HG03521 (cell line): ENCODE measurements around the gene HSD17B14.
"Not testable (repeated sequence)": the region's sequence is repeated elsewhere in the genome, so short reads cannot be mapped to it uniquely, and the experiment has no call there.

Experiments
- ATAC-seq: cut with Tn5 transposase; IDR thresholded peaks from one replicate; pipeline ENCODE4 v1.9.1; 2021; ENCODE audit warnings: mild to moderate bottlenecking, moderate library complexity; ENCODE audit not compliant: unreplicated experiment

Gene HSD17B14

DNA sequence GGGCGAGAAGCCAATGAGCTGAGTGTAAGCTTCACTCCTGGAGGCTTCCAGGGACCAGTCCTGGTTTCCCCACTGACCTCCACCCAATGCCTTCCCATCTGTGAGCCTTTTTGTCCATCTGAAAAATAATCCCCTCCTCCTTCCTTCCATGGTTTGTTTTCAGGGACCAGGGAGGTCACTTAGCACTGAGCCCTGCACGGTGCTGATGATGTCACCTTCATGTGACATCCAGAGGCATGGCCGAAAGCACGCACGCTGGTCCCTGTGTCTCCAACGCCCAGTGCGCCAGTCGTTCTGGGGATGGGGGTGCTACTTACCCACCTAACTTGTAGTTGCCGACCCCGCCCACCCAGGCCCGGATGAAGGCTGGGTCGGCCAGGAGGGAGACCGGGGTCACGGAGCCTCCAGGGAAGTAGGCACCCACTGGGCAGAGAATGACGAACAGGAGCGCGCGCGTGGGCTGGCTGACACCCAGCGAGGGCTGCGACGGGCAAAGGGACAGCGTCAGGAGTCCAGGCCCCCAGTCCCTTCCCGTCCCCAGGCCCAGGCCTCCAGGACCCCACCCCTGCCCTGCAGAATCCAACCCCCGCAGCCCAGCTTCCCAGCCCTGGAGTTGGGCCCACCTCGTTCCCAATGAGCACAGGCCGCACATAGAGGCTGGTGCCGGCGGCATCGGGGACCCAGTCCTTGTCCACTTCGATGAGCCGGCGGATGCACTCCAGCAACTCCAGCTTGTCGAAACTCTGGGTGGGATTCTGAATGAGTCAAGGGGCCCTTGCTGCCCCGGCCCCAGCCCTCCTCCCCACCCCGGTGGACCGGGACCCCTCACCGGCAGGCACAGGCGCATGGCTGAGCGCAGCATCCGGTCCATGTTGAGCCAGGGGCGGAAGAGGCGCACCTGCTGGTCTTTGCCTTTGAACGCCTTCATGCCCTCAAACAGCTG lies 36.7 kb downstream of the HSD17B14 start:
- ATAC-seq = no peak

DNA sequence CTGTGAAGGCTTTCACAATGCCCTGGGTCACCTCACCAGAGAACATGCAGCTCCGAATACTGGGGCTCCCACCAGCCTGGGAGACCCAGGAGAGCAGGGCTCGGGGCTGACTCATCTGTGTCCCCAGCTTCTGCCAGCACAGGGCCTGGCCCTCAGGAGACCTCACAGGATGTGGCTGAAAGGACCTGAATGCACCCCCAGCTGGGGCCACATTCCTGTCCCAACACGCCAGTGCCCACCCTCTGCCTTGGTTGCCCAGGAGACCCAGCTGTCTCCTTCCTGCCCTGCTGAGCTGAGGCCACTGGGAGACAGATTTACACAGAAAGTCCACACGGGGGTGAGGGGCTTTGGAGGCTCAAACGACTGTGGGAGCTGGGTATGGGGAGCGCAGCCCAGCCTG lies 37.4 kb downstream of the HSD17B14 start:
- ATAC-seq = no peak

DNA sequence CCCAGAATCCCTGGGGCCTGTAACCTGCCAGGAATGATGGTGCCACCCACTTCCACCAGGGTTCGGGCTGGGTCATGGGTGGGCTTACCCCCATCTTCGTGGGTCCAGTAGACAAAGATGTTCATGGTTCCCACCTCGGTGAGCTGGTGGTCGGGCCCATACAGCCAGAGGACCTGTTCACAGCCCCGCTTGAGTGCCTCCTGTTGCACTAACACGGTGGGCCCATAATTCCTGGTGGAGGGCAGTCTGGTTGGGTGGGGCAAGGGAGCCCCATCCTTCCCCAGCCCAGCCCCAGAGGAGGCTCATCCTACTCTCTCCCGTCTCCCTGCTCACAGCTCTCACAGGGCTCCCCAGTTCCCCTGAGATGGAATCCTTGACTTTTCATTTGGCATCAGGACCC lies 39.2 kb downstream of the HSD17B14 start:
- no peak for ATAC-seq

DNA sequence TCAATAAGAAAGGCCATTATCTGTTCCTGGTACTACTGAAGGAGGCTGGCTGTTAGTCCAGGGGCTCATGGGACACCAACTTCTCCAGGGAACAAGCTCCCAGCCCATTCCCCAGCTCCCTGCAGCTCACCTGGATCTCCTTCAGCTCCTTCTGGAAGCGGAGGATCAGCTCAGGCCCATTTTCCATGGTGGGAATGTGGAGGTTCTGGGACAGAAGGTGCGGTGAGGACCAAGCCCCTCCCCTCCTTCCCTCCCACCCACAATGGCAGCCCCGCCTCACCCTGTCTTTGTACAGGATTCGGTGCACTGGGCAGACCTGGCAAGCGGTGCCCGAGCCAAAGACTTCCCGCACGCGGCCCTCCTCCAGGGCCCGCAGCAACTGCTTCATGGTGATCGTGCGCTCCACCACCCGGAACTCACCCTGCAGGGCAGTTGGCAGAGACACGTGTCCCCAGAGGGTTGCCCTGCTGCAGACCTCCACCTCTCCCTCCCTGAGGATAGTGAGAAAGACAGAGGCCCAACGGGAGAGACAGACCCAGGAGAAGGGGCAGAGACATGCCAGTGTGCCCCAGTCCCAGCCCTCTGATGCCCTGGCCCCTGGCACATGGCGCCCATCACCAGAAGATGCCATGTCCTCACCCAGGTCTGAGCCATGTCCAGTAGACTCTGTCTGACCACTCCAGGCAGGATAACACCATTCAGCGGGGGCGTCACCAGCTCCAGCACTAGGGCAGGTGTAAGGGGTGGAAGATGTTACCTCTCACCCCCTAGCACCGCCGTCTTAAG lies 39.8 kb downstream of the HSD17B14 start:
- ATAC-seq = no peak

DNA sequence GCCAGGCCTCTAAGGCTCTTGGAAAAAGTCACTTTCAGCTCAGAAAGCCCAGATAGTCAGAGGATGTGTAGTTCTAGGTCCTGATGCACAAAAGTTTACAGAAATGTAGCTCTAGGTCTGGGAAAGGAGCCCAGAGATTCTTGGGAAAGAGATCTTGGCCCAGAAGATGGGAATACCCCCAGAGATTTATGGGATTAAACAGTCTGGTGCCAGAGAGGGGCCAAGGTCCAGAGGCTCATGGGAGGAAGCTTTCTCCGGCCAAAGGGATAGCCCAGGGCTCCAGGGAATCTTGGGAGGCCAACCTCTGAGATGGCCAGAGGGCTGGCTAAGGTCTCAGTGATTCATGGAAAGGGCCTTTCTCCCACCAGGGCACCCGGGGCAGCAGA lies 40.6 kb downstream of the HSD17B14 start:
- no peak for ATAC-seq

DNA sequence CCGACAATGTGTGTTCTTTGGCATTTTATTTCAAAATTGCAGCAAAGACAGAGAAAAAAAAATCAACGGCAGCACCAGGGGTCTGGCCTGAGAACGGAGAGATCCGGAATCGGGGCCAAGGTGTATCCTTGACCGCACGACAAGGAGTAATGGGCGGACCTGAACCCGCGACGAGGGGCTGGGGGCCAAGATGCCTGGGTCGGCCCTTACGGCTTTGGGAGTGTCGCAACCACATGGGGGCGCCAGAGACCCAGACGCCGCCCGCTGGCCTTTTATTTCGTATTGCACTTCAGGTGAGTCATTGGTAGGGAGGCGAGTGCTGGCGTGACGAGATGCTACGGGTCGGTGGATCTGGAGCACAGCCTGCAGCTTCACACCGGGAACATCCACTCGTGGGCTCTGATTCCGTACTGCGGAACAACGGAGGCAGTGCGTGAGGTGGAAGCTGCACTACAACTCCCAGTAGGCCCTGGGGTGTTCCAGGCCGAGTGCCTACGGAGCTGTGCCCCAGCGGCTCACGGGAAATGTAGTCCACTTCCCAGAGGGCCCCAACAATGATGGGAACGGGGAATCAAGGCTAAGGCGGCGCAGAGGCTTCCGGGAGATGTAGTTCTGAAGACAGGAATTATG lies 41.1 kb downstream of the HSD17B14 start:
- ATAC-seq = peak; percentile 79

DNA sequence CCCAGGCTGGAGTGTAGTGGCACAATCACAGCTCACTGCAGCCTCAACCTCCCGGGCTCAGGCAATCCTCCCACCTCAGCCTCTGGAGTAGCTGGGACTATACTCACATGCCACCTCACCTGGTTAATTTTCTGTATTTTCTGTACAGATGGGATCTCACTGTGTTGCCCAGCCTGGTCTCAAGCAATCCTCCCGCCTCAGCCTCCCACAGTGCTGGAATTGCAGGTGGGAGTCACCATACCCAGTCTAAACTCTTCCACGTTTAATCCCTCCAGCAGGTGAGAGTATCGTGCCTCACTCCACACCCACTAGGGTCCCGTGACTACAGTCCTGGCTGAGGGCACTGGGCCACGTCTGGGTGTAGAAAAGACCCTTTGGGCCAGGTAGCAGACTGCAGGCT lies 42.0 kb downstream of the HSD17B14 start:
- no peak for ATAC-seq

DNA sequence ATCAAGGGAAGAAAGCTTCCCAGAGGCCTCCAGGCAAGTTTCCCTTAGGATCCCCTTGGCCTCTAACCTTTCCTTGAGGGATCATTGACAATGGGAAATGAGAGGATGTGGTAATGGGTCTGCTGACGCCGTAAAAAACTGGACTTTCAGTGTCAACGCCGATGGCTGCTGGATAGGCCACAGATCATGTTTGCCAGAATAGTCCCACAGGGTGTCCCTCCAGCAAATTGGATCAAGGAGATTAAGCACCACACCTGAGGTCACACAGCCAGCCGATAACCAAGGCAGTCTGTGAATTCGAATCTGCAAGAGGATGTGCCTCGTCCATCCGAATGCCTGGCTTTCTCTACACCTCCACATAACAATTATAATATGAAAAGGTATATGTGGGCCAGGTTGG lies 43.0 kb downstream of the HSD17B14 start:
- no peak for ATAC-seq

DNA sequence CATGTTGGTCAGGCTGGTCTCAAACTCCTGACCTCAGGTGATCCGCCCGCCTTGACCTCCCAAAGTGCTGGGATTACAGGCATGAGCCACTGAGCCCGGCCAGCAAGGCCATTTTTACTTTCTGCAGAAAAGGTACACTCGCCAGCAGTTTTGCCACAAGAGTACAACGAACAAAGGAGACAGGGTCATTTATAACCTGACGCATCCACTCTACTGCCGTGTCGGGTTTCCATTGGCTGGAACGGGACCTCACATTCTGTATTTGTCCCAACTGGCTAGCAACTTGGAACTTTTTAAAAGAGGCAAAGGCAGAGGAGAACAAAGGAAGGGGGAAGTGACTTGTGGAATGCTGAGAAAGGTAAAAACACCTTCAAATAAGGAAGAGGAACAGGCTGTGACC lies 49.0 kb downstream of the HSD17B14 start:
- ATAC-seq = not testable (repeated sequence)

DNA sequence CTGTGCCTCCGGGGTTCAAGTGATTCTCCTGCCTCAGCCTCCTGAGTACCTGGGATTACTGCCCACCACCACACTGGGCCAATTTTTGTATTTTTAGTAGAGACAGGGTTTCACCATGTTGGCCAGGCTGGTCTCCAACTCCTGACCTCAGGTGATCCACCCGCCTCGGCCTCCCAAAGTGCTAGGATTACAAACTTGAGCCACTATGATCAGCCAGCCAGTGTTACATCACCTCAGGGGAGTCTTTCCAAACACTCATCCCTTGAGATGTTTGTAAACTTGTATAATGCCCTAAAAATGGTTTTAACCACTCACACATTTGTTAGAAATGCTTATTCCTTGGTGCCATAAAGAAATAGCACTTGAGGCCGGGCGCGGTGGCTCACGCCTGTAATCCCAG lies 49.9 kb downstream of the HSD17B14 start:
- not testable (repeated sequence) for ATAC-seq

DNA sequence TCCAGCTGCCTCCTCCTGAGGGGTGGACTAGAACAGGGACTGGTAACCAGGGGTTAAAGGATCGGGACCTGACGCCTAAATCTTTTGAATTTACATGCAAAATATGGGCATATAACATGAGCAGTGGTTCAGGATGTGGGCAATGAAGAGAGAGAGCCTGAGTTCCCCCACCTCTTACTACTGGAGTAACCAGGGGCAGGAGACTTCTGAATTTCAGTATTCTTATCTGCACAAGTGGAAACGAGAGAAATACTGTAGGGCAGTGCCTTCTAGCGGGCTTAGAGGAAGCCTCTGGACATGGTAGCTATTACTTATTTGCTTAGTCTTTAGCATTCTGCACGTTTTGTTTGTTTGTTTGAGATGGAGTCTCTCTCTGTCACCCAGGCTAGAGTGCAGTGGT lies 51.8 kb downstream of the HSD17B14 start:
- ATAC-seq = no peak

DNA sequence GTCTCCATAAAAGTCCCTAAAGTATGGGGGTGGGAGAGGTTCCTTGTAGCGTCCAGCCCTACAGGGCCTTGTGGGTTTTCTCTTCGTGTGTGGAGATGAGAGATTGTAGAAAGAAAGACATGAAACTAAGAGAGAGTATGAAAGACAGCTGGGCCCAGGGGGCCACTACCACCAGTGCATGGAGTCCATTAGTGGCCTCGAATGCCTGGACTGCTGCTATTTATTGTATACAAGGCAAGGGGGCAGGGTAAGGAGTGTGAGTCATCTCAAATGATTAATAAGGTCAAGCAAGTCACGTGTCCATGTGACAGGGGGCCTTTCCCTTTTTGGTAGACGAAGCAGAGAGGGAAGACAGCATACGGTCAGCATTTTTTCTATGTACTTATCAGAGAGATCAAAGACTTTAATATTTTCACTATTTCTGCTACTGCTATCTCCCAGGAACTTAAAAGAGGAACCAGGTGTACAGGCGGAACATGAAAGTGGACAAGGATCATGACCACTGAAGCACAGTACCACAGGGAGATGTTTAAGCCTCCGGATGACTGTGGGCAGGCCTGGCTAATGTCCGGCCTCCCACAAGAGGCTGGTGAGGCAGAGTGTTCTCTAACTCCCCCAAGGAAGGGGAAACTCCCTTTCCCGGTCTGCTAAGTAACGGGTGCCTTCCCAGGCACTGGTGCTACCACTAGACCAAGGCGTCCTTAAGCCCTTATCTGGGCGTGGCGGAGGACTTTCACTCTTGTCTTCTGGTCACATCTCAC lies 55.5 kb downstream of the HSD17B14 start:
- ATAC-seq = no peak

DNA sequence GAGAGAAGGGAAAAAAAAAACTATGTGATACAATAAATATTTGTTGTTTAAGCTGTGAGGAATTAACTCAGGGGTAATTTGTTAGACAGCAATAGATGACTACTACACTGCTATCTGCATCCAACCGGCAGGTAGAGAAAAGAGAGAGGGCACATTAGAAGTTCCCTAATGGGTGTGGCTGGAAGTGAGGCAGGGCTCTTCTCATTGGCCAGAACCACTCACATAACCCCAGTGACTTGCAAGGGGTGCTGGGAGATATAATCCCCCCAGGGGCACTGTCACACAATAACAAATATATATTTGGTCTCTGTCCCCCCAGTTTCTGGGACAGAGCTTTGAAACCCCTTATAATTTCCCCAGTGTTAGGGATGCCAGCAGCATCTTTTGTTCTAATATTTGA lies 56.7 kb downstream of the HSD17B14 start:
- no peak for ATAC-seq

DNA sequence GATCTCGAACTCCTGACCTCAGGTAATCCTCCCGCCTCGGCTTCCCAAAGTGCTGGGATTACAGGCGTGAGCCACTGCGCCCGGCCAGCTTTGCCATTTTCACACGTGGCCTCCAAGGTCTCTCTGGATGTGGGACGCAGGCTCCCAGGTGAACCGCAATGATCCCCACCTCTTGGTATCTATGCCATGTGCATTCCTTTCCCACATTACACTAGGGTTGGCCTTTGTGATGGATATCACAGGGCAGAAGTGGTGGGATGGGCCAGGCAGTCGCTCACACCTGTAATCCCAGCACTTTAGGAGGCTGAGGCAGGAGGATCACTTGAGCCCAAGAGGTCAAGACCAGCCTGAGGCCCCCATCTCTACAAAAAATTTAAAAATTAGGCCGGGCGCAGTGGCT lies 58.6 kb downstream of the HSD17B14 start:
- ATAC-seq = no peak

DNA sequence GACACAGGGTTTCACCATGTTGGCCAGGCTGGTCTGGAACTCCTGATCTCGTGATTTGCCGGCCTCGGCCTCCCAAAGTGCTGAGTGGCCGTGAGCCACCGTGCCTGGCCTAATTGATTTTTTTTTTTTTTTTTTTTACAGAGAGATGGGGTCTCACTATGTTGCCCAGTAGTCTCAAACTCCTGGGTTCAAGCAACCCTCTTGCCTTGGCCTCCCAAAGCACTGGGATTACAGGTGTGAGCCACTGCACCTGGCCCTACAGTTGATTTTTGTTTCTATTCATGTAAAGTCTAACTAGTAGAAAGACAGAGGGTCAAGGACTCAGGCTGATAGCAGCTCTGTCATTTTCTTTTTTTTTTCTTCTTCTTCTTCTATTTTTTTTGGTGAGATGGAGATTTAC lies 59.2 kb downstream of the HSD17B14 start:
- ATAC-seq = no peak

DNA sequence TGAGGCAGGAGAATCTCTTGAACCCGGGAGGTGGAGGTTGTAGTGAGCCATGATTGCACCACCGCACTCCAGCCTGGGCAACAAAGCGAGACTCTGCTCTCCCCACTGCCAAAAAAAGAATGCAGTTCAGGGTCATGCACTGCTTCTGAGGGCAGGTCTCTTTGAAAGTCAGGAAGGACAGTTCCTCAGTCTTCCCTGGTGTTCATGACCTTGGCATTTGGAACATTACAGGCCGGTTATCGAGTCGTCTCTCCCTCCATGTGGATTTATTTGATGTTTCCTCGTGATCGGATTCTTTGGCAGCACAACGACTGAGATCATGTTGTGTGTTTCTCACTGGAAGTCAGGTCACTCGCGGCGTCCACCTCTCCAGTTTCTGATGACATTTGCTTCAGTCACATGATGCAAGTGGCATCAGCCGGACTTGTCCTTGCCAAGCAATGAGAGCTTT lies 63.8 kb downstream of the HSD17B14 start:
- ATAC-seq = no peak

DNA sequence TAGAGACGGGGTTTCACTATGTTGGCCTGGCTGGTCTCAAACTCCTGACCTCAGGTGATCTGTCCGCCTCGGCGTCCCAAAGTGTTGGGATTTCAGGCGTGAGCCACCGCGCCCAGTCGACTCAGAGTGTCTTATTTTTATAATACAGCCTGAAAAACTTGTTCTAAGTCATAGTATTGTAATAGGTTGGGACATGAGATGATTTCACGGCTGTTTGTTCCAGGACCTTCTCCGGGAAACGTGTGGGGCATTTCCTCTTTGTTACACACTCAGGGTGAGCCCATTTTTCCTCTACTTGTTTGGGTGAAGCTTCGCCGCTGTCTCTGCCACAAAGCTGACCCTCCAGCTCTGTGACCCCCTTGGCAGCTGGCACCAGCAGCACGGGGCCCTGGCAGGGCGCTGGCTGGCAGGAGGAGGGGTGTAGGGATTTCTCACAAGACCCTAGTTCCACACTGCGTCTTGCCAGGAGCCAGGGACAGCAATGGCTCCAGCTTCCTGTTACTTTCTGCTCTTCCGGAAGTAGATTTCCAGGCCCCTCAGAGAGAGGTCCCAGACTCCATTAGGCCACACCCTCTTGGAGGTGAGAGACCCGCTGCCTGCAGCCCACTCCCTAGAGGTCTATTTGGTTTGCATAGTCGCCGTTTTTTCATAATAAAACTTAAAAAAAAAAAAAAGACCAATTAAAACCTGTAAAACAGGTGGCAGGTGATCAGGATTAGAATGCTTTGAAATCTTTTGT lies 65.4 kb downstream of the HSD17B14 start:
- no peak for ATAC-seq

DNA sequence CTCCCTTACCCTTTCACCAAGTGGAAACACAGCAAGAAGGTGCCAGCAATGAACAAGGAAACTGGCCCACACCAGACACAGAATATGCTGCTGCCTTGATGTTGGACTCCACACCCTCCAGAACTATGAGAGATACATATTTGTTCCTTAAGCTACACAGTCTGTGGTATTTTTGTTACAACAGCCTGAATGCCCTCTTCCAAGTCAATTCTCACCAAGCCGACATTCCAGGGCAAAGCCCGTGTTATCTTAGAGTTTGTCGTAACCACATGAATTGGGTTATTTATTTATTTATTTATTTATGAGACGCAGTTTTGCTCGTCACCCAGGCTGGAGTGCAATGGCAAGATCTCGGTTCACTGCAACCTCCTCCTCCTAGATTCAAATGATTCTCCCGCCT lies 66.0 kb downstream of the HSD17B14 start:
- ATAC-seq = no peak

DNA sequence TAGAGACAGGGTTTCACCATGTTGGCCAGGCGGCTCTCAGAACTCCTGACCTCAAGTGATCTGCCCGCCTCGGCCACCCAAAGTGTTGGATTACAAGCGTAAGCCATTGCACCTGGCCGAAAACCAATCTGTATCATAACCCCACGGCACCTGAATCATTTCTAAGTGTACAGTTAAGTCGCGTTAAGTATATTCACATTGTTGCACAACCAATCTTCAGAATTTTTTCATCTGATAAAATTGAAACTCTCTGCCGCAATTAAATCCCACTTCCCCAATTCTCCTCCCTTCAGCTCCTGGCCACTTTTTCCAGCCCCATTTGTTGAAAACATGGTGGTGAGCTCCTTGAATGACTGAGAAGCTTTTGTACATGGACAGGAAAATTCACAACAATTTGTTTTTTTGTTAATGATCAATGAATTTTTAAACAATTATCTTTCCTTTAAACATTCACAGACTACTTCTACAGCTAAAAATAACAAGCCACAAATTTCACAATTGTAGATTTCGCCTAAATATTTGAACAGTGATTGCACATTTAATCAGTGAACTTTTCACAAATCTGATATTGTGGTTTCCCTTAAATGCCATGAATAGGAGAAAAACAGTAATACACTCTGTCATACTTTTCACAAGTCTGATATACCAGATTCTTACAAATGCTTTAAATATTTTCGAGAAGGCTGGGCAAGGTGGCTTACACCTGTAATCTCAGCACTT lies 67.1 kb downstream of the HSD17B14 start:
- no peak for ATAC-seq
